ENCODE results near the gene GINS2. TPM values are rescaled to one million over a fixed set of nuclear protein-coding genes. Genes with fewer than 3 reads are reported as not detected.

GINS2 gene
- total RNA-seq, 1 experiment from 2014 or later, result 38.0 TPM

GRCh38 chr16:85724936-85725335 is 36.2 kb upstream of the GINS2 start:
- Mint-ChIP-seq H3K4me3 (no peak overlapping the region), H3K36me3 (peaks cover 3% of the 10 kb centered on the region; the same call in 1 of the 2 replicates), H3K9me3 (no peaks in the 10 kb centered on the region), H3K27ac (no peak overlapping the region), H3K27me3 (ENCODE audit: low read depth) (no peaks in the 10 kb centered on the region), H3K4me1 (peaks cover 8% of the 10 kb centered on the region; the same call in 1 of the 2 replicates)
- ChIA-PET CTCF (interaction anchor here (1.2 kb wide), 2 partner anchors 29 to 35 kb away, joined by 3 to 5 read pairs; no protein-coding TSS in a partner anchor), POLR2A (no interaction called here)
- DNase-seq (ENCODE audit: low spot score) (no peak), ATAC-seq (no peak)
- TF ChIP-seq TP53 (CRISPR knock-in tag; IDR thresholded peaks at IDR 0.05), result no peak

GRCh38 chr16:85724126-85724879 is 35.5 kb upstream of the GINS2 start:
- H3K4me1 Mint-ChIP-seq, result peaks cover 4% of the 10 kb centered on the region; the same call in 1 of the 2 replicates
- no peaks in the 10 kb centered on the region for H3K9me3 Mint-ChIP-seq
- CTCF ChIA-PET, result interaction anchor here (1.2 kb wide), 2 partner anchors 30 to 36 kb away, joined by 3 to 5 read pairs; no protein-coding TSS in a partner anchor
- H3K4me3 Mint-ChIP-seq, result no peak overlapping the region
- TF ChIP-seq IRF2 (CRISPR knock-in tag; IDR thresholded peaks at IDR 0.05; ENCODE audit: borderline replicate concordance, low read depth) (no peak), ZNF121 (CRISPR knock-in tag; IDR thresholded peaks at IDR 0.05) (0 out of 2 replicates have a peak, but pooled peaks have one; percentile 38)
- no peaks in the 10 kb centered on the region for H3K27me3 Mint-ChIP-seq (ENCODE audit: low read depth)
- H3K27ac Mint-ChIP-seq, result no peak overlapping the region
- H3K36me3 Mint-ChIP-seq, result peaks cover 3% of the 10 kb centered on the region; the same call in 1 of the 2 replicates
- ATAC-seq (no peak), DNase-seq (ENCODE audit: low spot score) (no peak)
- POLR2A ChIA-PET, result no interaction called here

- Mint-ChIP-seq H3K4me3 (no peak overlapping the region), H3K4me1 (no peaks in the 10 kb centered on the region), H3K27ac (no peak overlapping the region), H3K36me3 (peaks cover 3% of the 10 kb centered on the region; the same call in 1 of the 2 replicates), H3K9me3 (no peaks in the 10 kb centered on the region), H3K27me3 (ENCODE audit: low read depth) (no peaks in the 10 kb centered on the region)
- POLR2A ChIA-PET, result no interaction called here
- no peak for ATAC-seq
- TF ChIP-seq ATF1 (CRISPR knock-in tag; IDR thresholded peaks at IDR 0.05) (no peak), ERG (CRISPR knock-in tag; IDR thresholded peaks at IDR 0.05) (no peak), CREB1 (CRISPR knock-in tag; IDR thresholded peaks at IDR 0.05) (no peak)
- CTCF ChIA-PET, result interaction anchor here (0.6 to 1.0 kb wide), 3 partner anchors 16 to 469 kb away, joined by 3 read pairs; no protein-coding TSS in a partner anchor
- no peak for DNase-seq (ENCODE audit: low spot score)
Observed at GRCh38 chr16:85722128-85722893, 33.6 kb upstream of the GINS2 start.

- Mint-ChIP-seq H3K27ac (no peak overlapping the region), H3K27me3 (ENCODE audit: low read depth) (peaks cover 8% of the 10 kb centered on the region), H3K9me3 (no peaks in the 10 kb centered on the region), H3K4me3 (no peak overlapping the region), H3K36me3 (no peaks in the 10 kb centered on the region), H3K4me1 (peaks cover 8% of the 10 kb centered on the region)
- DNase-seq (ENCODE audit: low spot score) (no peak), ATAC-seq (no peak)
- ChIA-PET CTCF (interaction anchor here (0.7 to 2.0 kb wide), 4 partner anchors 14 to 199 kb away, joined by 3 to 4 read pairs (median 4); no protein-coding TSS in a partner anchor), POLR2A (no interaction called here)
- TF ChIP-seq ZNF121 (CRISPR knock-in tag; IDR thresholded peaks at IDR 0.05) (peak; percentile 58; the same call in 1 of the 2 replicates), ETV6 (CRISPR knock-in tag; IDR thresholded peaks at IDR 0.05) (no peak), ATF2 (CRISPR knock-in tag; IDR thresholded peaks at IDR 0.05; ENCODE audit: borderline replicate concordance, low read depth) (no peak)
Observed at GRCh38 chr16:85720302-85720637, 31.5 kb upstream of the GINS2 start.

- ATAC-seq (no peak), DNase-seq (ENCODE audit: low spot score) (no peak)
- Mint-ChIP-seq H3K27ac (no peak overlapping the region), H3K36me3 (no peaks in the 10 kb centered on the region), H3K9me3 (no peaks in the 10 kb centered on the region), H3K4me1 (peaks cover 13% of the 10 kb centered on the region), H3K27me3 (ENCODE audit: low read depth) (peaks cover 13% of the 10 kb centered on the region), H3K4me3 (no peak overlapping the region)
- CTCF ChIA-PET, result interaction anchor here (0.7 to 2.0 kb wide), 7 partner anchors 14 to 199 kb away, joined by 3 to 5 read pairs (median 4); no protein-coding TSS in a partner anchor
- POLR2A ChIA-PET, result no interaction called here
- TF ChIP-seq HMGXB4 (CRISPR knock-in tag; IDR thresholded peaks at IDR 0.05) (no peak), USF2 (CRISPR knock-in tag; IDR thresholded peaks at IDR 0.05) (no peak), E2F5 (CRISPR knock-in tag; IDR thresholded peaks at IDR 0.05) (no peak), TEAD4 (CRISPR knock-in tag; IDR thresholded peaks at IDR 0.05) (no peak)
Observed at GRCh38 chr16:85719605-85720301, 31.0 kb upstream of the GINS2 start.
